Stomach (tissue), 4 donors: ENCODE results near the gene IRF7.

Experiments used
- CTCF ChIP-seq, 7 experiments: fragments of 450-650 bp in 4 of 7; fragments of 200-600 bp in 3 of 7; sonication (generic) in 3 of 7; IDR thresholded peaks; one replicate each; pipeline ENCODE4 v1.5.1; 2016 to 2019; ENCODE audit warnings: antibody characterized with exemption in 7 of 7, control low read depth in 2 of 7, mild to moderate bottlenecking in 1 of 7
- EP300 ChIP-seq: sonication (generic); formaldehyde crosslinking; IDR thresholded peaks from one replicate; pipeline ENCODE4 v1.6.1; 2017; ENCODE audit warnings: antibody characterized with exemption
- POLR2A ChIP-seq, 4 donors: fragments of 450-650 bp; IDR thresholded peaks; one replicate each; pipeline ENCODE4 v1.6.1; 2016; ENCODE audit warnings: antibody characterized with exemption in 4 of 4, control low read depth in 2 of 4, mild to moderate bottlenecking in 1 of 4, moderate library complexity in 1 of 4
- POLR2AphosphoS5 ChIP-seq, 3 donors: sonication (generic); formaldehyde crosslinking; IDR thresholded peaks; one replicate each; pipeline ENCODE4 v1.6.1; 2016; ENCODE audit warnings: antibody characterized with exemption in 3 of 3

GRCh38 chr11:595400-595799, 20.4 kb downstream of the IRF7 start:
- TF ChIP-seq POLR2AphosphoS5 (IDR thresholded peaks at IDR 0.05), result no peak
- TF ChIP-seq CTCF (IDR thresholded peaks at IDR 0.05), result no peak
- no peak for TF ChIP-seq POLR2A (IDR thresholded peaks at IDR 0.05)
- no peak for TF ChIP-seq EP300
